HEK293 (cell line): ENCODE data around the gene OLR1.
A peak's percentile ranks its signal among the peaks of the same experiment; 100 is the strongest.

Experiments
- IKZF3 ChIP-seq: fragments of 450-650 bp; IDR thresholded peaks from 2 replicates; pipeline ENCODE4 v1.5.0; 2018; ENCODE audit warnings: missing biosample characterization, mild to moderate bottlenecking, missing genetic modification characterization, moderate library complexity
- KLF8 ChIP-seq: fragments of 450-650 bp; formaldehyde crosslinking; IDR thresholded peaks from 2 replicates; pipeline ENCODE4 v1.5.1; 2016; ENCODE audit warnings: missing biosample characterization, missing genetic modification characterization
- KLF9 ChIP-seq: fragments of 450-650 bp; formaldehyde crosslinking; IDR thresholded peaks from 2 replicates; pipeline ENCODE4 v1.5.1; 2016; ENCODE audit warnings: missing biosample characterization, missing genetic modification characterization, low read depth
- PATZ1 ChIP-seq: fragments of 450-650 bp; formaldehyde crosslinking; IDR thresholded peaks from 2 replicates; pipeline ENCODE4 v1.5.1; 2016; ENCODE audit warnings: missing biosample characterization, missing genetic modification characterization
- PRDM1 ChIP-seq: fragments of 450-650 bp; formaldehyde crosslinking; IDR thresholded peaks from 2 replicates; pipeline ENCODE4; 2016; ENCODE audit warnings: missing biosample characterization, missing genetic modification characterization
- PRDM6 ChIP-seq: fragments of 450-650 bp; formaldehyde crosslinking; IDR thresholded peaks from 2 replicates; pipeline ENCODE4 v1.5.1; 2017; ENCODE audit warnings: missing biosample characterization, missing genetic modification characterization
- REPIN1 ChIP-seq: fragments of 450-650 bp; formaldehyde crosslinking; IDR thresholded peaks from 2 replicates; pipeline ENCODE4 v1.5.1; 2017; ENCODE audit warnings: missing biosample characterization, missing genetic modification characterization, low read depth
- SCRT1 ChIP-seq: fragments of 450-650 bp; formaldehyde crosslinking; IDR thresholded peaks from 2 replicates; pipeline ENCODE4 v1.5.1; 2016; ENCODE audit warnings: missing biosample characterization, missing genetic modification characterization, borderline replicate concordance
- SP7 ChIP-seq: fragments of 450-650 bp; formaldehyde crosslinking; IDR thresholded peaks from 2 replicates; pipeline ENCODE4 v1.5.1; 2016; ENCODE audit warnings: missing biosample characterization, missing genetic modification characterization
- ZBTB49 ChIP-seq: fragments of 450-650 bp; formaldehyde crosslinking; IDR thresholded peaks from 2 replicates; pipeline ENCODE4 v1.5.1; 2016; ENCODE audit warnings: missing biosample characterization, missing genetic modification characterization, low read depth
- ZBTB6 ChIP-seq: fragments of 450-650 bp; formaldehyde crosslinking; IDR thresholded peaks from 2 replicates; pipeline ENCODE4 v1.5.1; 2017; ENCODE audit warnings: missing biosample characterization, missing genetic modification characterization
- ZEB2 ChIP-seq: fragments of 450-650 bp; formaldehyde crosslinking; IDR thresholded peaks from 2 replicates; pipeline ENCODE4 v1.5.1; 2016; ENCODE audit warnings: missing biosample characterization, missing genetic modification characterization
- ZNF133 ChIP-seq: fragments of 450-650 bp; formaldehyde crosslinking; IDR thresholded peaks from 2 replicates; pipeline ENCODE4 v1.5.1; 2016; ENCODE audit warnings: missing biosample characterization, missing genetic modification characterization
- ZNF138 ChIP-seq: fragments of 450-650 bp; formaldehyde crosslinking; IDR thresholded peaks from 2 replicates; pipeline ENCODE4 v1.5.1; 2016; ENCODE audit warnings: missing biosample characterization, missing genetic modification characterization, borderline replicate concordance
- ZNF146 ChIP-seq: fragments of 450-650 bp; formaldehyde crosslinking; IDR thresholded peaks from 2 replicates; pipeline ENCODE4 v1.5.1; 2016; ENCODE audit warnings: missing biosample characterization, missing genetic modification characterization
- ZNF184 ChIP-seq: fragments of 450-650 bp; IDR thresholded peaks from 2 replicates; pipeline ENCODE4 v1.5.1; 2018; ENCODE audit warnings: missing biosample characterization, mild to moderate bottlenecking, missing genetic modification characterization
- ZNF302 ChIP-seq: fragments of 450-650 bp; formaldehyde crosslinking; IDR thresholded peaks from 2 replicates; pipeline ENCODE4 v1.5.1; 2016; ENCODE audit warnings: missing biosample characterization, missing genetic modification characterization, low read depth
- ZNF354C ChIP-seq: fragments of 450-650 bp; formaldehyde crosslinking; IDR thresholded peaks from 2 replicates; pipeline ENCODE4 v1.5.1; 2016; ENCODE audit warnings: missing biosample characterization, missing genetic modification characterization, low read depth, borderline replicate concordance
- ZNF362 ChIP-seq: fragments of 450-650 bp; formaldehyde crosslinking; IDR thresholded peaks from 2 replicates; pipeline ENCODE4 v1.5.1; 2016; ENCODE audit warnings: missing biosample characterization, missing genetic modification characterization
- ZNF366 ChIP-seq: fragments of 450-650 bp; formaldehyde crosslinking; conservative IDR thresholded peaks from 2 replicates; pipeline ENCODE4 v1.5.1; 2016; ENCODE audit warnings: missing biosample characterization, missing genetic modification characterization
- ZNF394 ChIP-seq: fragments of 450-650 bp; formaldehyde crosslinking; IDR thresholded peaks from 2 replicates; pipeline ENCODE4 v1.5.1; 2016; ENCODE audit warnings: missing biosample characterization, missing genetic modification characterization, mild to moderate bottlenecking, moderate library complexity, borderline replicate concordance
- ZNF426 ChIP-seq: fragments of 450-650 bp; formaldehyde crosslinking; IDR thresholded peaks from 2 replicates; pipeline ENCODE4 v1.5.1; 2017; ENCODE audit warnings: missing biosample characterization, missing genetic modification characterization, mild to moderate bottlenecking, inconsistent platforms, moderate library complexity
- ZNF571 ChIP-seq: fragments of 450-650 bp; formaldehyde crosslinking; IDR thresholded peaks from 2 replicates; pipeline ENCODE4 v1.5.0; 2017; ENCODE audit warnings: missing biosample characterization, missing genetic modification characterization
- ZNF600 ChIP-seq: fragments of 450-650 bp; formaldehyde crosslinking; IDR thresholded peaks from 2 replicates; pipeline ENCODE4 v1.5.1; 2016; ENCODE audit warnings: missing biosample characterization, missing genetic modification characterization
- ZNF629 ChIP-seq: fragments of 450-650 bp; formaldehyde crosslinking; IDR thresholded peaks from 2 replicates; pipeline ENCODE4 v1.5.1; 2017; ENCODE audit warnings: missing biosample characterization, missing genetic modification characterization
- ZNF639 ChIP-seq: fragments of 450-650 bp; formaldehyde crosslinking; IDR thresholded peaks from 2 replicates; pipeline ENCODE4 v1.5.1; 2016; ENCODE audit warnings: missing biosample characterization, missing genetic modification characterization
- ZNF664 ChIP-seq: fragments of 450-650 bp; formaldehyde crosslinking; IDR thresholded peaks from 2 replicates; pipeline ENCODE4 v1.5.1; 2016; ENCODE audit warnings: missing biosample characterization, missing genetic modification characterization
- ZNF677 ChIP-seq: fragments of 450-650 bp; IDR thresholded peaks from 2 replicates; pipeline ENCODE4 v1.5.0; 2018; ENCODE audit warnings: missing biosample characterization, mild to moderate bottlenecking, missing genetic modification characterization, moderate library complexity
- ZNF792 ChIP-seq: fragments of 450-650 bp; formaldehyde crosslinking; IDR thresholded peaks from 2 replicates; pipeline ENCODE4 v1.5.1; 2016; ENCODE audit warnings: missing biosample characterization, missing genetic modification characterization
- ZNF843 ChIP-seq: fragments of 450-650 bp; formaldehyde crosslinking; IDR thresholded peaks from 2 replicates; pipeline ENCODE4 v1.5.1; 2016; ENCODE audit warnings: missing biosample characterization, missing genetic modification characterization
- ZSCAN30 ChIP-seq: fragments of 450-650 bp; IDR thresholded peaks from 2 replicates; pipeline ENCODE4 v1.5.1; 2018; ENCODE audit warnings: missing biosample characterization, mild to moderate bottlenecking, missing genetic modification characterization, moderate library complexity

OLR1 gene

GRCh38 chr12:10211940-10212738 lies 40.2 kb upstream of the OLR1 start (continued):
- TF ChIP-seq ZNF792 (tag by site-specific recombination) (peak; percentile 87; the same call in 1 of the 2 replicates), ZBTB49 (tag by site-specific recombination) (no peak), SCRT1 (tag by site-specific recombination) (no peak), PRDM6 (tag by site-specific recombination) (peak; percentile 76), REPIN1 (tag by site-specific recombination) (no peak), ZNF639 (tag by site-specific recombination) (peak; percentile 92), ZNF629 (tag by site-specific recombination) (peak; percentile 98), ZNF426 (no peak), PRDM1 (tag by site-specific recombination) (peak; percentile 39; the same call in 1 of the 2 replicates), KLF8 (tag by site-specific recombination) (peak; percentile 94), ZBTB6 (tag by site-specific recombination) (peak; percentile 82), ZNF354C (no peak), ZNF571 (tag by site-specific recombination) (no peak), ZNF184 (tag by site-specific recombination) (no peak), ZNF146 (tag by site-specific recombination) (no peak), IKZF3 (tag by site-specific recombination) (peak; percentile 97), ZNF664 (tag by site-specific recombination) (no peak), ZNF600 (tag by site-specific recombination) (peak; percentile 99), ZSCAN30 (tag by site-specific recombination) (peak; percentile 50; the same call in 1 of the 2 replicates), PATZ1 (tag by site-specific recombination) (peak; percentile 65; the same call in 1 of the 2 replicates), ZNF138 (no peak), ZNF394 (tag by site-specific recombination) (peak; percentile 96), ZNF362 (tag by site-specific recombination) (no peak), ZNF302 (tag by site-specific recombination) (no peak), ZEB2 (tag by site-specific recombination) (peak; percentile 98), ZNF366 (tag by site-specific recombination) (peak; percentile 99), SP7 (tag by site-specific recombination) (peak; percentile 95), ZNF843 (tag by site-specific recombination) (peak; percentile 86), KLF9 (peak; percentile 62), ZNF677 (tag by site-specific recombination) (no peak), ZNF133 (tag by site-specific recombination) (no peak)
